Loucy (cell line): ENCODE data around the gene LRG1.

Experiments used
- H2AFZ ChIP-seq: fragments of 200-600 bp; sonication (generic); 2 replicates; pipeline ENCODE4 v1.6.0; 2016; ENCODE audit warnings: antibody characterized with exemption, mild to moderate bottlenecking, low read length, moderate library complexity
- H3F3A ChIP-seq: fragments of 200-600 bp; 2 replicates; pipeline ENCODE4 v1.6.0; 2016; ENCODE audit warnings: antibody characterized with exemption, low read depth, mild to moderate bottlenecking
- H3K27me3 ChIP-seq: fragments of 200-600 bp; sonication (generic); 2 replicates; pipeline ENCODE4 v1.6.1; 2014; ENCODE audit warnings: low read length, mild to moderate bottlenecking; ENCODE audit not compliant: insufficient read depth, poor library complexity, severe bottlenecking
- H3K36me3 ChIP-seq: fragments of 200-600 bp; sonication (generic); 2 replicates; pipeline ENCODE4 v1.6.1; 2016; ENCODE audit warnings: low read length; ENCODE audit not compliant: insufficient read depth
- H3K4me1 ChIP-seq: fragments of 200-600 bp; sonication (generic); 2 replicates; pipeline ENCODE4 v1.5.1; 2014; ENCODE audit warnings: low read length, mild to moderate bottlenecking; ENCODE audit not compliant: insufficient read depth, poor library complexity, severe bottlenecking
- H3K4me2 ChIP-seq: fragments of 200-600 bp; sonication (generic); 2 replicates; pipeline ENCODE4 v1.6.0; 2014; ENCODE audit warnings: antibody characterized with exemption, low read length, low read depth, mild to moderate bottlenecking; ENCODE audit not compliant: poor library complexity, severe bottlenecking
- H3K4me3 ChIP-seq: fragments of 200-600 bp; sonication (generic); 2 replicates; pipeline ENCODE4 v1.5.1; 2014; ENCODE audit warnings: low read length, mild to moderate bottlenecking, mixed read lengths; ENCODE audit not compliant: poor library complexity, severe bottlenecking
- H3K79me2 ChIP-seq: fragments of 200-600 bp; sonication (generic); 2 replicates; pipeline ENCODE4 v1.6.1; 2014; ENCODE audit warnings: low read length; ENCODE audit not compliant: insufficient read depth
- H3K9ac ChIP-seq: fragments of 200-600 bp; sonication (generic); 2 replicates; pipeline ENCODE4 v1.6.0; 2014; ENCODE audit warnings: mild to moderate bottlenecking, low read depth, low read length, moderate library complexity; ENCODE audit not compliant: poor library complexity, severe bottlenecking
- H3K9me2 ChIP-seq: fragments of 200-600 bp; sonication (generic); replicated peaks from 2 replicates; pipeline ENCODE4 v1.6.1; 2016; ENCODE audit warnings: low read depth, low read length, mixed read lengths
- H3K9me3 ChIP-seq: fragments of 200-600 bp; sonication (generic); 2 replicates; pipeline ENCODE4 v1.6.1; 2014; ENCODE audit warnings: mild to moderate bottlenecking, antibody characterized with exemption, low read length, low read depth; ENCODE audit not compliant: insufficient read depth
- H4K20me1 ChIP-seq: fragments of 200-600 bp; sonication (generic); 2 replicates; pipeline ENCODE4 v1.6.0; 2014; ENCODE audit warnings: antibody characterized with exemption, low read length, mild to moderate bottlenecking; ENCODE audit not compliant: insufficient read depth, poor library complexity, severe bottlenecking
- EZH2phosphoT487 ChIP-seq: fragments of 200-600 bp; IDR thresholded peaks from 2 replicates; pipeline ENCODE4 v1.6.1; 2018; ENCODE audit warnings: antibody characterized with exemption, mild to moderate bottlenecking, moderate library complexity, borderline replicate concordance
- TF ChIP-seq, protein P1 (sequence below): fragments of 200-600 bp; sonication (generic); conservative IDR thresholded peaks from 2 replicates; pipeline ENCODE4 v1.5.1; 2014; ENCODE audit warnings: mild to moderate bottlenecking, antibody characterized with exemption, low read length

Gene LRG1

GRCh38 chr19:4493104-4493928, 46.5 kb downstream of the LRG1 start:
- H3K9ac ChIP-seq = no peak overlapping the region
- no peak for TF ChIP-seq EZH2phosphoT487
- TF ChIP-seq, protein P1, sequence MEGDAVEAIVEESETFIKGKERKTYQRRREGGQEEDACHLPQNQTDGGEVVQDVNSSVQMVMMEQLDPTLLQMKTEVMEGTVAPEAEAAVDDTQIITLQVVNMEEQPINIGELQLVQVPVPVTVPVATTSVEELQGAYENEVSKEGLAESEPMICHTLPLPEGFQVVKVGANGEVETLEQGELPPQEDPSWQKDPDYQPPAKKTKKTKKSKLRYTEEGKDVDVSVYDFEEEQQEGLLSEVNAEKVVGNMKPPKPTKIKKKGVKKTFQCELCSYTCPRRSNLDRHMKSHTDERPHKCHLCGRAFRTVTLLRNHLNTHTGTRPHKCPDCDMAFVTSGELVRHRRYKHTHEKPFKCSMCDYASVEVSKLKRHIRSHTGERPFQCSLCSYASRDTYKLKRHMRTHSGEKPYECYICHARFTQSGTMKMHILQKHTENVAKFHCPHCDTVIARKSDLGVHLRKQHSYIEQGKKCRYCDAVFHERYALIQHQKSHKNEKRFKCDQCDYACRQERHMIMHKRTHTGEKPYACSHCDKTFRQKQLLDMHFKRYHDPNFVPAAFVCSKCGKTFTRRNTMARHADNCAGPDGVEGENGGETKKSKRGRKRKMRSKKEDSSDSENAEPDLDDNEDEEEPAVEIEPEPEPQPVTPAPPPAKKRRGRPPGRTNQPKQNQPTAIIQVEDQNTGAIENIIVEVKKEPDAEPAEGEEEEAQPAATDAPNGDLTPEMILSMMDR = no peak
- H3K36me3 ChIP-seq = peaks cover 55% of the 10 kb centered on the region; the same call in 1 of the 2 replicates
- H3K9me2 ChIP-seq = no peaks in the 10 kb centered on the region
- no peak overlapping the region for H2AFZ ChIP-seq
- no peak overlapping the region for H3K4me3 ChIP-seq
- H3K27me3 ChIP-seq = no peaks in the 10 kb centered on the region
- no peak overlapping the region for H3K4me2 ChIP-seq
- H3F3A ChIP-seq = no peaks in the 10 kb centered on the region
- no peaks in the 10 kb centered on the region for H4K20me1 ChIP-seq
- no peaks in the 10 kb centered on the region for H3K4me1 ChIP-seq
- no peaks in the 10 kb centered on the region for H3K79me2 ChIP-seq
- H3K9me3 ChIP-seq = no peaks in the 10 kb centered on the region

DNA sequence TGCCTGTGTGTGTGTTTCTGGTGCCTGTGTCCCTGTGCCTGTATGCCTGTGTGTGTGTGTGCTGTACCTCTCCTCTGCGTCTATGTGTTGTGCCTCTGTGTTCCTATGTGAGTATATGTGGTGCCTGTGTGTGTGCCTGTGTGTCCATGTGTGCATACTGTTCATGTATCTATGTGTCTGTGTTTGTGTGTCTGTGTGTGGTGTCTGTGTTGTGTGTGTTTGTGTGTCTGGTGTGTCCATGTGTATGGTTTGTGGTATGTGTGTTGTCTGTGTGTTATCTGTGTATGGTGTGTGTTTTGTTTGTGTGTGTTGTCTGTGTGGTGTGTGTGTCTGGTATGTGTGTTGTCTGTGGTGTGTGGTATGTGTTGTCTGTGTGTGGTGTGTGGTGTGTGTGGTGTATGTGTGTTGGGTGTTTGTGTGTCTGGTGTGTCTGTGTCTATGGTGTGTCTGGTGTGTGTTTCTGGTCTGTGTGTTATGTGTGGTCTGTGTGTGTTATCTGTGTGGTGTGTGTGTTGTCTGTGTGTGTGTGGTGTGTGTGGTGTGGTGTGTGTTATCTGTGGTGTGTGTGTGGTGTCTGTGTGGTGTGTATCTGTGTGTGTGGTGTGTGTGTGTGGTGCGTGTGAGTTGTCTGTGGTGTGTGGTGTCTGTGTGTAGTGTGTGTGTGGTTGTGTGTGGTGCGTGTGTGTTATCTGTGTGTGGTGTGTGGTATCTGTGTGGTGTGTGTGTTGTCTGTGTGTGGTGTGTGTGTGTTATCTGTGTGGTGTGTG, 47.3 kb downstream of the LRG1 start:
- Histone ChIP-seq H3K9me3 (no peaks in the 10 kb centered on the region), H3F3A (no peaks in the 10 kb centered on the region), H4K20me1 (no peaks in the 10 kb centered on the region), H3K27me3 (no peaks in the 10 kb centered on the region), H3K79me2 (no peaks in the 10 kb centered on the region), H3K9me2 (no peaks in the 10 kb centered on the region), H3K4me2 (no peak overlapping the region), H3K9ac (no peak overlapping the region), H3K4me3 (no peak overlapping the region), H3K36me3 (peaks cover 47% of the 10 kb centered on the region; the same call in 1 of the 2 replicates), H2AFZ (no peak overlapping the region), H3K4me1 (no peaks in the 10 kb centered on the region)
- no peak for TF ChIP-seq EZH2phosphoT487
- TF ChIP-seq, protein P1 = no peak

DNA sequence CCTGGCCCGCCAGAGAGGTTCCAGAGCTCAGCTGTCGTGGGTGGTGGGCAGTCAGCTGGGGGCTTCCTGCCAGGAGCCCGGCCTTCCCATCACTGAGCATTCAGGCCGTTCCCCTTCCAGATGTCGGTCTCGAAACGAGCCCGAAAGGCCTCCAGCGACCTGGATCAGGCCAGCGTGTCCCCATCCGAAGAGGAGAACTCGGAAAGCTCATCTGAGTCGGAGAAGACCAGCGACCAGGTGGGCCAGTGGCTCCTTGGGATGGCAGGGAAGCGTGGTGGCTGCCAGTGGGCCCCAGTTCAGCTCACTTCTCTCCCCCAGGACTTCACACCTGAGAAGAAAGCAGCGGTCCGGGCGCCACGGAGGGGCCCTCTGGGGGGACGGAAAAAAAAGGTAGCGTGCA, 48.4 kb downstream of the LRG1 start:
- Histone ChIP-seq H2AFZ (no peak overlapping the region), H3K4me3 (no peak overlapping the region), H3K4me1 (no peaks in the 10 kb centered on the region), H3K36me3 (peaks cover 44% of the 10 kb centered on the region; the same call in 1 of the 2 replicates), H4K20me1 (no peaks in the 10 kb centered on the region), H3F3A (no peaks in the 10 kb centered on the region), H3K9me3 (no peaks in the 10 kb centered on the region), H3K79me2 (no peaks in the 10 kb centered on the region), H3K9ac (no peak overlapping the region), H3K27me3 (no peaks in the 10 kb centered on the region), H3K4me2 (no peak overlapping the region), H3K9me2 (no peaks in the 10 kb centered on the region)
- TF ChIP-seq, protein P1 = no peak
